UCSD-AML1 (cell line): ENCODE results near the gene FBXO17.
"Not testable (repeated sequence)": the region's sequence is repeated elsewhere in the genome, so short reads cannot be mapped to it uniquely, and the experiment has no call there.

Experiments
- DNase-seq: peaks from one replicate; lab custom pipeline; 2025; ENCODE audit not compliant: unreplicated experiment; lab: John Stamatoyannopoulos, UW

FBXO17 gene

GRCh38 chr19:38980583-38981374 is 5.2 kb upstream of the FBXO17 start:
- DNase-seq: no peak

- no peak for DNase-seq
Observed at GRCh38 chr19:38979812-38980211, 4.3 kb upstream of the FBXO17 start.

GRCh38 chr19:38978326-38978689 is 2.8 kb upstream of the FBXO17 start:
- no peak for DNase-seq

GRCh38 chr19:38977445-38978325 is 2.1 kb upstream of the FBXO17 start:
- peak; percentile 29 for DNase-seq

GRCh38 chr19:38975861-38976271 is 324 bp upstream of the FBXO17 start:
- no peak for DNase-seq

- DNase-seq: no peak
Observed at GRCh38 chr19:38974624-38975213, 823 bp downstream of the FBXO17 start.

- no peak for DNase-seq
Observed at GRCh38 chr19:38971672-38972071, 3.9 kb downstream of the FBXO17 start.

- no peak for DNase-seq
Observed at GRCh38 chr19:38970664-38971532, 4.6 kb downstream of the FBXO17 start.

- DNase-seq: not testable (repeated sequence)
Observed at GRCh38 chr19:38966149-38966548, 9.4 kb downstream of the FBXO17 start.

- no peak for DNase-seq
Observed at GRCh38 chr19:38964738-38965137, 10.8 kb downstream of the FBXO17 start.

- no peak for DNase-seq
Observed at GRCh38 chr19:38959618-38960017, 15.9 kb downstream of the FBXO17 start.

GRCh38 chr19:38958301-38958700 is 17.2 kb downstream of the FBXO17 start:
- no peak for DNase-seq

- no peak for DNase-seq
Observed at GRCh38 chr19:38956264-38956663, 19.3 kb downstream of the FBXO17 start.

- DNase-seq: no peak
Observed at GRCh38 chr19:38953677-38954076, 21.9 kb downstream of the FBXO17 start.

- DNase-seq: no peak
Observed at GRCh38 chr19:38952395-38953165, 23.0 kb downstream of the FBXO17 start.

GRCh38 chr19:38951187-38951586 is 24.4 kb downstream of the FBXO17 start:
- no peak for DNase-seq

GRCh38 chr19:38949580-38950367 is 25.8 kb downstream of the FBXO17 start:
- no peak for DNase-seq

- no peak for DNase-seq
Observed at GRCh38 chr19:38946229-38947010, 29.1 kb downstream of the FBXO17 start.
